C1 segment of cervical spinal cord (tissue), 14 donors: ENCODE data around the gene ANXA6.

Experiments used
- DNase-seq, 14 donors: peaks; one replicate each; lab custom pipeline; 2025; lab: John Stamatoyannopoulos, UW

The ANXA6 gene

GRCh38 chr5:151082282-151082902 lies 75.2 kb downstream of the ANXA6 start:
- DNase-seq: peak in 1 of 14 donors; percentile 14

- no peak for DNase-seq
These were observed 75.9 kb downstream of the ANXA6 start for GRCh38 chr5:151081431-151082281.

GRCh38 chr5:151080613-151081430 lies 76.8 kb downstream of the ANXA6 start, which contains the start of gene TNIP1:
TSS of gene TNIP1 (minus strand) at chr5:151081034. CDS start at chr5:151065095, 15,939 bp downstream.
- peak in 13 of 14 donors; percentile 70 to 94 (median 84) for DNase-seq

DNA sequence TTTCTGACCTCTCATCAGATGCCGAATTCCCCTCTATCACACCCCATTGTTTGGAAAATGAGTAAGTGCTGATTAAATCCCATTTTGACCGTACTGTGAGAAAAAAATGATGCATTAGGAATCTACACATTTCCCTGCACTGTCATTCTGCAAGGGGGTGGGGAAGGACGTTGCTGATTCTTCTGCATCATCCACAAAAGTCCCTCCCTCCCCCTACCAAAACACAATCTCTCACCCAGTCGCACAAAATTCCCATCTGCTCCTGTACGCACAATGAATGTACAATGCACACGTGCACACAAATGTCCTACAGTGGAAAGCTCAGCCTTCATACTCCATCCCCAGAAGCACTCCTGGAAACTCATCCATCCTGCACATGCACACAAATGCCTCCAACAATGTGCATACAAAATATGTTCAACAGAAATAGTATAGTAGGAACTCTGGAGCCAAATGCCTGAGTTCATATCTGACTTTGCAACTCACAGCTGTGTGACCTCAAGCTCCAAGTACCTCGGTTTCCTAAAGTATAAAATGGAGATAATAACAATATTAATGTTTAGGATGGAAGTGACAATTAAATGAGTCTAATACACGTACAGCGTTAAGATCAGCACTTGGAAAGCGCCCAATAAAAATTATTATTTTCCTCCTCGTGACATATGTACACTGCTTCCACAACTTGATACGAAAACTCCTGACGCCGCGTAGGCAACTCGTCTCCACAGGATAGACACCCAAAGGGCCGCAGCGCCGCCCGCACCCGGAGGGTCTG lies 77.6 kb downstream of the ANXA6 start:
- DNase-seq: peak in 2 of 14 donors; percentile 49 to 61

- no peak for DNase-seq
These were observed 78.9 kb downstream of the ANXA6 start for GRCh38 chr5:151078490-151079262.

DNA sequence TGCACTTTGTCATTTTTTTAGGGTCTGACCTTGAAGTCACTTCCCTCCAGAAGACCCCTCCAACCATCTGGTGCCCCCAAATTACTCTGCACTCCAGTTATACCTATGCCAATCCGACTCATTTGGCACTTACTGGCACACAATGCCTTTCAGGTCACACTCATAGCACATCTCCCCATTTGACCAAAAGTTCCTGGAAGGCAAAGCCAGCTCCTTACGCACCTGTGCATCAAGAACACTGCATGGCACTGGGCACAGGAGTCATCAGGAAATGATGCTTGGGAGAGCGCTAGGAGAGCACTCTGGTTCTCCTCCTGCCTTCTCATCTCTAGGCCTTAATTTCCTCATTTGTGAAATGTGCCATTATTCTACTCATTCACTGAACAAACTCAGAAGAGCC lies 79.6 kb downstream of the ANXA6 start:
- no peak for DNase-seq

DNA sequence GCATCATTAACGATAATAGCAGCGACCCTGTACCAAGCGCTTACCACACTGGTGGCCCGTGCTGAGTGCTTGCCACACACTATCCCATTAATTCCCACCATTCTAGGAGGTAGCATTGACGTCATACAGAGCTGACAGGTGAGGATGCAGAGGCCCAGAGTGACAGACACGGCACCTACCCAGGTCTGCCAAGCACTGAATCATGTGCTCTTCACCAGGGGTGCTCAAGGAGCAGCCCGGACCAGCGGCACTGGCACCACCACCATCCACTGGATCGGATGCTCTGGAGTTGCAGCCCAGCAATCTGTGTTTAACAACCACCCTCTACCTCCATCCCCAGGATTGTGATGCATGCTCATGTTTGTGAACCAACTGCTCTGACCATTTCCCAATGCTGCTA lies 80.2 kb downstream of the ANXA6 start:
- no peak for DNase-seq

GRCh38 chr5:151076616-151077015 lies 81.0 kb downstream of the ANXA6 start:
- no peak for DNase-seq

- DNase-seq: peak in 2 of 14 donors; percentile 24 to 70
These were observed 81.8 kb downstream of the ANXA6 start for GRCh38 chr5:151075698-151076331.

DNA sequence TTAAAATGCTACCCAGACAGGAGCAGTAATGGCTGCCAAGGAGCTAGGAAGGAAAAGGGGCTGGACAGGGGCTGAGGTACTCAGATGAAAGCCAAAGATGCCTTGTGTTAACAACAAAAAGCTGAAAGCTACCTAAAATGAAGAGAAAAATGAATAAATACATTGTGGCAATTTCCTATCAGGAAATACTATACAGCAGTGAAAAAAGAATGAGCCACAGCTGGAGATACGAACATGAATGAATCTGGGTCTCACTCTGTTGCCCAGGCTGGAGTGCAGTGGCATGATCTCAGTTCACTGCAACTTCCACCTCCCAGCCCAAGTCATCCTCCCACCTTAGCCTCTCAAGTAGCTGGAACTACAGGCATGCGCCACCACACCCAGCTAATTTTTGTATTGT lies 83.0 kb downstream of the ANXA6 start:
- DNase-seq: no peak

- DNase-seq: no peak
These were observed 84.3 kb downstream of the ANXA6 start for GRCh38 chr5:151073280-151073679.

GRCh38 chr5:151072630-151073025 lies 85.0 kb downstream of the ANXA6 start:
- no peak for DNase-seq

DNA sequence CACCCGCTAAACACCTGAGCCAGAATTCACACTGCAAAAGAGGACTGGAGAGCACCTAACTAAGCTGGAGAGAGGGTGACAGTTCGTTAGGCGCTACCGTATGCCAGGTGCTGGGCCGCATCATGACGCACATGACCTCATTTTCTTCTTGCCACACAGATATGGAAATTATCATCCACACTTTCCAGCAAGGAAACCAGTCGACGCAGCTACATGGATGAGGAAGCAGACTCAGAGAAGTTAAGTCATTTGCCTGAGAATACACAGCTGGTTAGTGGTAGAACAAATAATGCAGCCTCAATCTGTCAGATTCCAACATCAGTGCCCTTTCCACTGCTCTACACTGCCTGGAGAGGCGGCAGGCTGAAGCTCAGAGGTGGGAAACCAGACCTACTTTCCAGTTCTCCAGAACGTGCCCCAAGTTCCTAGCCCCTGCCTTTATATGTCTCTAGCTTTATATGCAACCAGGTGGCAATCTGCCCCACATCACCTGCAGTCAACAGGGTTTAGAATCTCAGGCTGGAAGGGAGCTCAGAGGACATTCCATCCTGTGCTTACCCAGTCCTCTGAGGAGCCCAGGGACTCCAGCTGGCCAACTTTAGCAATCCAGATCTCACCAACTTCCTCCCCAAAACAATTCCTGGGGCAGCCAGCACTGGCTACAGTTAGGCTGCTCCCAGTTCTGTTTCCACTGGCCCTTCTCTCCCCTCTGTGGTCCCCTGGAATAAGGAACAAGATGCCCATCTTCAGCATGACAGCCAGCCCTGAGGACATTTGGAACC lies 85.5 kb downstream of the ANXA6 start:
- no peak for DNase-seq

- DNase-seq: no peak
These were observed 86.6 kb downstream of the ANXA6 start for GRCh38 chr5:151071021-151071420.

DNA sequence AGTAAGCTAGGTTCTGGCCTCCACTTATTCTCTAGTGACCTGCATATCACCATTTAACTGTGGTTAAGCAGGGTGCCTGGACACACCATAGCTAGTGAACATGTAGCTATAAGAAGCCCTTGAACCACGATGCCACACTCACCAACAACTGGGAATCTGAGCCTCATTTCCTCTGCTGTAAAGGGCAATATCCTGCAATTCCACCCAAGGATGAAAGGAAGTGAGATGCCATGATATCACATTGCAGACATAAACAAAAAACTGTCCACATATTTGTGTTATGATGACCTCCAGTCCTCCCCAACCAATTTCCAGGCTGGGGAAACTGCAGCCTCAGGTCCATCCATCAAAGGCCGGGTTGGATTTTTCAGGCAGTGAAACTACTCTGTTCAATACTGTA lies 87.1 kb downstream of the ANXA6 start:
- no peak for DNase-seq

- DNase-seq: no peak
These were observed 89.0 kb downstream of the ANXA6 start for GRCh38 chr5:151068433-151069197.

- DNase-seq: peak in 1 of 14 donors; percentile 52
These were observed 89.7 kb downstream of the ANXA6 start for GRCh38 chr5:151067632-151068432.

DNA sequence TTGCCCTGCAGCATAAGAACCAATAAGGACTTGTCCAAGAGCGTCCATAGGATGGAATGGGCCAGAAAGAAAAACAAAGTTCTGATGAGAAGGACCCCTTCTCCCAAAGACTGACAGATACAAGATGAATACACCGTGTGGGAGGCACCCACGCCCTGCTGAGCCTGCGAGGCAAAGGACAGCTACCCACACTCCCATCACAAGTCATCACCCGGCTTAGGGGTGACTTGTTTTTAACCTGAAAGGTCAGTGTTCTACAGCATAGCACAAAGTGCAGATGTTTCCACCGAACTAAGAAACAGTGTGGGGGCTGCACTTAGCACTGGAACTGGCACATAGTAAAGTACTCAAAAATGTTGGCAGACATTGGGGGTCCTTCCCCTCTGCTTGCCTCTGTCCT lies 90.7 kb downstream of the ANXA6 start:
- DNase-seq: no peak
